Panc1 (cell line): ENCODE data around the gene PDPK1. TPM values are rescaled to one million over a fixed set of nuclear protein-coding genes. Genes with fewer than 3 reads are reported as not detected.

Experiments used
- ATAC-seq: fragments of 200-7000 bp; cut with Tn5 transposase; 2 replicates; pipeline ENCODE4 v1.9.1; 2020; ENCODE audit warnings: mild to moderate bottlenecking, moderate library complexity
- BruUV-seq: library from RNA; stranded (reverse); fragments of 400-500 nt; replicated peaks from 2 replicates; lab custom pipeline; 2021; lab: Mats Ljungman, UMichigan
- CTCF ChIA-PET: fragments of 300-600 bp; sonication (Branson Sonifier 250); formaldehyde crosslinking; loops from one replicate; lab custom pipeline; 2022; ENCODE audit warnings: antibody characterized with exemption; lab: Charles Lee
- POLR2A ChIA-PET: fragments of 300-600 bp; sonication (Branson Sonifier 250); formaldehyde crosslinking; loops from one replicate; lab custom pipeline; 2022; ENCODE audit warnings: antibody characterized with exemption; lab: Charles Lee
- DNase-seq: peaks from one replicate; pipeline ENCODE4 v3.0.0-alpha.2; 2010; ENCODE audit warnings: low read depth, low spot score
- H3K27ac ChIP-seq: 2 replicates; pipeline ENCODE4 v1.5.1; 2011; ENCODE audit warnings: mild to moderate bottlenecking, low read length, inconsistent platforms
- H3K27me3 ChIP-seq: fragments of 200-500 bp; sonication (Bioruptor generic); 2 replicates; pipeline ENCODE4 v1.6.0; 2014; ENCODE audit warnings: low read length, inconsistent platforms; ENCODE audit not compliant: control insufficient read depth, insufficient read depth
- H3K36me3 ChIP-seq: fragments of 200-500 bp; sonication (Bioruptor generic); 2 replicates; pipeline ENCODE4 v1.5.1; 2014; ENCODE audit warnings: inconsistent platforms, mild to moderate bottlenecking, low read length, moderate library complexity; ENCODE audit not compliant: control insufficient read depth, insufficient read depth
- H3K4me1 ChIP-seq: 2 replicates; pipeline ENCODE4 v1.5.1; 2011; ENCODE audit warnings: inconsistent platforms, mild to moderate bottlenecking, low read length, moderate library complexity; ENCODE audit not compliant: control insufficient read depth, insufficient read depth
- H3K4me3 ChIP-seq, 2 experiments: 2 replicates each; pipeline ENCODE4 v1.5.1; 2011 to 2012; ENCODE audit warnings: low read depth in 2 of 2, low read length in 2 of 2, mild to moderate bottlenecking in 2 of 2, inconsistent platforms in 1 of 2, moderate library complexity in 1 of 2
- H3K9me3 ChIP-seq: fragments of 200-500 bp; sonication (Bioruptor generic); 2 replicates; pipeline ENCODE4 v1.5.1; 2014; ENCODE audit warnings: low read depth, mild to moderate bottlenecking, inconsistent platforms, low read length, moderate library complexity; ENCODE audit not compliant: control insufficient read depth, insufficient read depth
- CTCF ChIP-seq: fragments of 450-650 bp; IDR thresholded peaks from 2 replicates; pipeline ENCODE4 v1.5.1; 2017; ENCODE audit warnings: mild to moderate bottlenecking
- POLR2AphosphoS5 ChIP-seq: IDR thresholded peaks from 2 replicates; pipeline ENCODE4 v1.6.1; 2012; ENCODE audit warnings: mild to moderate bottlenecking, low read depth, low read length, moderate library complexity
- SIN3A ChIP-seq: IDR thresholded peaks from 2 replicates; pipeline ENCODE4 v1.6.1; 2012; ENCODE audit warnings: low read depth, mild to moderate bottlenecking, low read length, moderate library complexity, borderline replicate concordance; ENCODE audit not compliant: insufficient read depth
- TCF7L2 ChIP-seq: IDR thresholded peaks from 2 replicates; pipeline ENCODE4 v1.6.1; 2011; ENCODE audit warnings: mild to moderate bottlenecking, low read depth, low read length, inconsistent platforms
- in situ Hi-C: cut with HindIII; loops from 2 replicates; pipeline ENCODE4 v1.10.0; 2016; ENCODE audit warnings: low sequenced_read_pairs, low pct_unique_long_range_greater_than_20kb
- intact Hi-C: fragments of 100-400 bp; cut with micrococcal nuclease; formaldehyde crosslinking; loops from one replicate; pipeline ENCODE4 v1.10.0; 2022; ENCODE audit not compliant: unreplicated experiment
- total RNA-seq: library from RNA; stranded (reverse); gene quantifications from one replicate; pipeline ENCODE4 v1.2.1, GENCODE V29; 2021; ENCODE audit not compliant: unreplicated experiment
- TF ChIP-seq, protein P1 (sequence below), 2 experiments: IDR thresholded peaks; 2 replicates each; pipeline ENCODE4 v1.6.1; 2011 to 2012; ENCODE audit warnings: low read depth in 2 of 2, control low read depth in 1 of 2, low read length in 1 of 2, mild to moderate bottlenecking in 1 of 2, moderate library complexity in 1 of 2; ENCODE audit not compliant: insufficient read depth in 1 of 2

PDPK1 gene
- total RNA-seq, 1 experiment from 2014 or later = 43.2 TPM

DNA sequence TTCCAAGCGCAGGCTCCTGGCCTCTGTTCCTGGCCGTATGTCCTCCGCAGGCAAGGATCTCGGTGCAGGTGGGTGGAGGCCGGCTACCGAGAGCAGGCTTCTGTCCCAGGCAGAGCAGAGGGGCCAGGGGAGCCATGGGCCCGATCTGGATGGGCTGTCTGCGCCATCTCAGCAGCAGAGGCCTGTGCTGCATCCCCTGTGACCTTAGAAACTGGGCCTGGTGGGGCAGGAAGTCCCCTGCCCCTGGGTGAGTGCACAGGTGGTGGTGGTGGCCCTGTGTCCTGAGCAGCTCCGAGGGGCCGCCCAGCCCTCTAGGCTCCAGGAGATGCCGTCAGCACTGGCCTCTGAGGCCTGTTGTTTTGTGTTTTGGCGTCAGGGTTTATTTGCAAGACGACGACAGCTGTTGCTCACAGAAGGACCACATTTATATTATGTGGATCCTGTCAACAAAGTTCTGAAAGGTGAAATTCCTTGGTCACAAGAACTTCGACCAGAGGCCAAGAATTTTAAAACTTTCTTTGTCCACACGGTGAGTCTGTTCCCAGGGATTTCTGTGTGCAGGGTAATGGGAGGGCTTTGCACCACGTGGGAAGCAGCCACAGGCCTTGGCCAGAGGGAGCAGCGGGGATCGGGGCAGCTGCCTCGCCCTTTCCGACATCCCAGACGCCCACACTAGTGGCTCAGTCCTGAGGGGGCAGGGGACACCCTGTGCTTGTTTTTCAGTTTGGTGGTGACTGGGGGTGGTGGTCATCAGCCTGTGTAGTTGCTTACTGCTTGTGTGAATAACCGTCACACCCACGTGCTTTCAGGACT, 59.1 kb downstream of the PDPK1 start:
- ATAC-seq = no peak

DNA sequence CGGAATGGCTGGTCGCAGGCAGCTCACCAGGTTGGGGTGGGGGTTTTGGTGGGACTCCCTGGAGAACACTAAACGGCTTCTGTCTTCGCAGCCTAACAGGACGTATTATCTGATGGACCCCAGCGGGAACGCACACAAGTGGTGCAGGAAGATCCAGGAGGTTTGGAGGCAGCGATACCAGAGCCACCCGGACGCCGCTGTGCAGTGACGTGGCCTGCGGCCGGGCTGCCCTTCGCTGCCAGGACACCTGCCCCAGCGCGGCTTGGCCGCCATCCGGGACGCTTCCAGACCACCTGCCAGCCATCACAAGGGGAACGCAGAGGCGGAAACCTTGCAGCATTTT, 59.7 kb downstream of the PDPK1 start:
- POLR2A ChIA-PET = no interaction called here
- in situ Hi-C loops = no loop called here
- no peaks in the 10 kb centered on the region for H3K36me3 ChIP-seq

More for the DNA sequence above, 59.1 kb downstream of the PDPK1 start:
- CTCF ChIA-PET = interaction anchor here (0.5 kb wide), 1 partner anchor 219 kb away, joined by 5 read pairs; no protein-coding TSS in a partner anchor
- Histone ChIP-seq H3K4me3 (no peak overlapping the region), H3K27ac (no peak overlapping the region), H3K4me1 (no peaks in the 10 kb centered on the region), H3K36me3 (no peaks in the 10 kb centered on the region), H3K27me3 (no peaks in the 10 kb centered on the region), H3K9me3 (no peaks in the 10 kb centered on the region)
- no peak for DNase-seq
- in situ Hi-C loops = no loop called here
- no TSS peak for BruUV-seq
- intact Hi-C loops = no loop called here
- POLR2A ChIA-PET = no interaction called here
- TF ChIP-seq SIN3A (no peak), POLR2AphosphoS5 (no peak), CTCF (no peak)
- TF ChIP-seq, protein P1, sequence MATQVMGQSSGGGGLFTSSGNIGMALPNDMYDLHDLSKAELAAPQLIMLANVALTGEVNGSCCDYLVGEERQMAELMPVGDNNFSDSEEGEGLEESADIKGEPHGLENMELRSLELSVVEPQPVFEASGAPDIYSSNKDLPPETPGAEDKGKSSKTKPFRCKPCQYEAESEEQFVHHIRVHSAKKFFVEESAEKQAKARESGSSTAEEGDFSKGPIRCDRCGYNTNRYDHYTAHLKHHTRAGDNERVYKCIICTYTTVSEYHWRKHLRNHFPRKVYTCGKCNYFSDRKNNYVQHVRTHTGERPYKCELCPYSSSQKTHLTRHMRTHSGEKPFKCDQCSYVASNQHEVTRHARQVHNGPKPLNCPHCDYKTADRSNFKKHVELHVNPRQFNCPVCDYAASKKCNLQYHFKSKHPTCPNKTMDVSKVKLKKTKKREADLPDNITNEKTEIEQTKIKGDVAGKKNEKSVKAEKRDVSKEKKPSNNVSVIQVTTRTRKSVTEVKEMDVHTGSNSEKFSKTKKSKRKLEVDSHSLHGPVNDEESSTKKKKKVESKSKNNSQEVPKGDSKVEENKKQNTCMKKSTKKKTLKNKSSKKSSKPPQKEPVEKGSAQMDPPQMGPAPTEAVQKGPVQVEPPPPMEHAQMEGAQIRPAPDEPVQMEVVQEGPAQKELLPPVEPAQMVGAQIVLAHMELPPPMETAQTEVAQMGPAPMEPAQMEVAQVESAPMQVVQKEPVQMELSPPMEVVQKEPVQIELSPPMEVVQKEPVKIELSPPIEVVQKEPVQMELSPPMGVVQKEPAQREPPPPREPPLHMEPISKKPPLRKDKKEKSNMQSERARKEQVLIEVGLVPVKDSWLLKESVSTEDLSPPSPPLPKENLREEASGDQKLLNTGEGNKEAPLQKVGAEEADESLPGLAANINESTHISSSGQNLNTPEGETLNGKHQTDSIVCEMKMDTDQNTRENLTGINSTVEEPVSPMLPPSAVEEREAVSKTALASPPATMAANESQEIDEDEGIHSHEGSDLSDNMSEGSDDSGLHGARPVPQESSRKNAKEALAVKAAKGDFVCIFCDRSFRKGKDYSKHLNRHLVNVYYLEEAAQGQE (IDR thresholded peaks at IDR 0.05; ENCODE audit: insufficient read depth in 1 of 2, low read depth in 2 of 2, low read length in 1 of 2) = no peak

More for the DNA sequence above, 59.7 kb downstream of the PDPK1 start:
- TF ChIP-seq SIN3A = no peak
- no peak for TF ChIP-seq CTCF
- no peak for TF ChIP-seq POLR2AphosphoS5
- TF ChIP-seq, protein P1 (IDR thresholded peaks at IDR 0.05; ENCODE audit: insufficient read depth in 1 of 2, low read depth in 2 of 2, low read length in 1 of 2) = no peak
- TF ChIP-seq TCF7L2 = no peak
- intact Hi-C loops = no loop called here
- Histone ChIP-seq H3K9me3 (no peaks in the 10 kb centered on the region), H3K27ac (no peak overlapping the region), H3K4me3 (no peak overlapping the region), H3K27me3 (no peaks in the 10 kb centered on the region), H3K4me1 (no peaks in the 10 kb centered on the region)
- CTCF ChIA-PET = interaction anchor here (0.5 kb wide), 1 partner anchor 219 kb away, joined by 5 read pairs; no protein-coding TSS in a partner anchor
- no TSS peak for BruUV-seq
- ATAC-seq = no peak
- DNase-seq = no peak
